AG08395 (cell line): Measurements from ENCODE around the gene SLC5A3.

Source experiments
- DNase-seq: peaks from one replicate; pipeline ENCODE4 v3.0.0; 2012; ENCODE audit warnings: mixed read lengths, low spot score

SLC5A3 gene

DNA sequence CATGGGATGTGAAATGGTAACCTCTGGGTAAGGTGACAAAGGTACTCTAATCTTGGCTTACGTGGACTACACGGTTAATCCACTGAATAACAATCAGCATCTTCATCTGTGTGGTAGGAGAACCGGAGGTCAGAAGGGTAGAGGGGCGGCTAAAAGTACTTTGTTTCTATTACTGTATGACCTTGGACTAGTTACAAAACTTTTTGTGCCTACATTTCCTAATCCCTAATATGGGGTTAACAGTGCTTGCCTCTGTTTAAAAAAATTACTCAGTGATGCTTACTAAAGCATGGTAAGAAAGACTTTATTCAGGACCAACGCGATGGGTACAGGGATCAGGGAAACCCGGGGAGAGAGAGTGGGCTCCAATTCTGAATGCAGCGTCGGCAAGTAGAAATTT, 1.7 kb upstream of the SLC5A3 start:
- DNase-seq = no peak

- peak; percentile 18 for DNase-seq
These were observed 990 bp upstream of the SLC5A3 start for GRCh38 chr21:34072145-34073031.

GRCh38 chr21:34073749-34074282, 438 bp downstream of the SLC5A3 start:
- DNase-seq = peak; percentile 42

- no peak for DNase-seq
These were observed 1.1 kb downstream of the SLC5A3 start for GRCh38 chr21:34074283-34075090.

GRCh38 chr21:34075091-34075425, 1.7 kb downstream of the SLC5A3 start:
- no peak for DNase-seq

DNA sequence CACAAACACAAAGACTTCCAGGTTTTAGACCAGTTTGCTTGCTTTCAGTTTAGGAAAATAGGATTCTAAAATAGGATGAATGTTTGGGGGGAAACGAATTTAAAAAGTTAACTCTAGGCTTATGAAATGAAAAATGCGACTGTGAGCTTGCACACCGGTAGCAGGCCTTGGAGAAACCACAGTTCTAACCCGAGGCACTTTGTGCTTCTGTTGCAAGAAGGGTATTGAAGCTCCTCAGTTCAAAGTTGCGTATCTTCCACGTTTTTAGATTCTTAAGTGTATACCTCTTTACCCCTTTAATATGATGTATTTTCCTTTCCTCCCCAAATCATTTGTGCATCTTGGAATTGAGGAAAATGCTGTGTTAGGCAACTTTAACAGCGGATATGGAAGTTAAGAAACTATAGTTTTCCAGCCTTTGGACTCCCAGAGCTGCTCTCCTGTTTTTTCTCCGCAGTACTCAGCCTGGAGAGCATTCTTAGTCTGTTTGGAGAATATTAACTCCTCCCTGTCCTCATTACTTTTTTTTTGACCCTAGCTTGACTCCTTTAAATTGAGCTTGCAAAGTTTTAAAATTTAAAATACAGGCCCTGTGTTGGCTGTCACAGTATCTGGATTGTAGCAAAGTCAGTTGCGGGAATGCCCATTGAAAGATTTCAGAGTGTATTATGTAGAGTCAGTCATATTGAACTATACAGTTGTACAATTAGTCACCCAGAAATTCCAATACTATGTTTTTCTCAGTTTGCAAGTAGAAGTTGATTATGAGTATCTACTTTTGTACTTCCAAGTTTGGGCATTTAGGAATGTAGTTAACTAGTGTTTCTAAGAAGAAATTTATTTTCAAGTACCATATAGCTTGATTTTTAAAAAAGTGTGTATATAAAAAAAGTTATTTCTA, 2.6 kb downstream of the SLC5A3 start:
- no peak for DNase-seq

DNA sequence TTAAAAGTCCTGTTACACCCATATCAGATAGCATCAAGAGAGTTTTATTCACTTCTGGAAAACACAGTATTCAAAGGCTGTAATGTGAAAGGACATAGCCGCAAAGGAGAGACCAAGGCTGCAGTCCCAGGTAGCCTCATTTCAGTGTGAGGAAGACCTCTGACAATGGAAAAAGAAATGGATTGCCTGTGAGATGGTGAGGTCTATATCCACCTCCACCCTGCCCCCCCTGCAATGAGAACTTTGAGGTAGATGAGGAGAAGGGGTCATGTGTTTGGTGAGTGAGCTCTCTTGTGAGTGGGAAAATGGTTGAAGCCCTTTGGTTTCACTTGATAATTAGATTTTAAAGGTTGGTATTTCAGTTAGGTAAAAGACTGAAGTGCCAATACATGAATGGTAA, 3.5 kb downstream of the SLC5A3 start:
- DNase-seq = no peak

DNA sequence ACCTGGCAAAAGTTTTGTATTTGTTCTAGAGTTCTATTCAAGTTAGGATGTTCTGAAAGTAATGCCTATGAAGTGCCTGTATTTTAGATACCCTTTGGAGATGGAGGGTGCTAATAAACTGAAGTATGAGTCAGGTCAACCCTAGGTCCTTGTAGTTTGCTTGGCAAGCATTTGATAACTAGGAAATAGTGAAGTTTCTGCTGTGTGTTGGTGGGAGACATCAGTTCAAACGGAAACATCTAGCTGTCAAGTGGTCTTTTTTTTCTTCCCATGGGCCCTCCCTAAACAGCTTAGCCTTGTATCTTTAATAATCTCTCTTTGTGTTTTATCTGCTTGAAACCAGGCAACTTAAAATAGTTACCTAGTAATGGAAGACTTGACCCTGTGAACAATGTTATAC, 4.5 kb downstream of the SLC5A3 start:
- DNase-seq = no peak

DNA sequence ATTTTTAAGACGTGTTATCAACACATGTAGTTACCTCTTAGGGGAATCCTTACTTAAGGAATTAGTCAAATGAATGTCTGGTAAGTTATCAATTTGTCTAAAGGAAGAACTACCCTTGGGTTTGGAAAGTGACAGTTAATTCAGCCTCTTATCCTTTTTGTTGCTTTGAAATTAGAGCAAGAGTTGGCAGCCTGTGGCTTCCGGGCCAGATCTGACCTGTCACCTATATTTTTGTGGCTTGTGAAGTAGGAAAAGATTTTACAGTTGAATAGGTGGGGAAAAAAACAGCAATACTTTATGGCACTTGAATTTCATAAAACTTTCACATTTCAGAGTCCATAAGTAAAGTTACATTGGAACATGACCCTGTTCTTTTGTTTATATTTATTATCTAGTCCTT, 5.5 kb downstream of the SLC5A3 start:
- no peak for DNase-seq

DNA sequence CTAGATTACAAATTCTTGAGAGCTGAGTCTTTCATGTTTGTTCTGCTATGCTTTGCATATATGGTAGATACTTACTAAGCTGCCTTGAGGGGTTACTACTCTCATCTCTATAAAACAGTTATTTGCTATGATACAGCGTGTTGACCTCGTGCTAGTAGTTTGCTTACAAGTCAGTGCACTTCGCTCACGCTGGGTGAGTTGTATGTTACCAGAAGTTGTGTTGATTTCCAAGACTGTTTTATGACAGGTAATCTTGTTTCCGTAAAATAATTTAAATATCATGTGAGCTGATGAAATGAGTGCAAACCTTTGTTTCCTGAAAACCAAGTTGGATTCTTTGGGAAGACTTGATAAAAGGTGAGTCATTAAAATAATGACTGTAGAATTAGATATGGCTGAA, 7.3 kb downstream of the SLC5A3 start:
- no peak for DNase-seq

DNA sequence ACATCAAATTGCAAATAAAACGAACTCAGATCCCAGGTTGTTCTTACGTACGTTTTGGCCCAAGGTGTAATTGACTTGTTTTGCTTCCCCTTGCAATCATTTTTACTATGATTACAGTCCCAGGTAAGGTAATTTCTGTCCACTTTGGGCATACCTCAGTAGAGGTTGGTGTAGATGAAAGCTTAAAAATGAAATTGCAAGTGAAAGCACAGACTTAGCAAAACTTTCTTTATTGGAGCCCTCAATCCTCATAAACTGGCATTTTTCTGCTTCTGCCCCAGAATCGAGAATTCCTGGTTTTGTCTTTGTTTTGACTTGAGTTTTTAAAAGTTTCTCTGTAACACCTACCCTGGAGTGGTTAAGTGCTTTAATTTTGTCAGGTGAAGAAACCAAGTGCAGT, 9.4 kb downstream of the SLC5A3 start:
- DNase-seq = no peak

DNA sequence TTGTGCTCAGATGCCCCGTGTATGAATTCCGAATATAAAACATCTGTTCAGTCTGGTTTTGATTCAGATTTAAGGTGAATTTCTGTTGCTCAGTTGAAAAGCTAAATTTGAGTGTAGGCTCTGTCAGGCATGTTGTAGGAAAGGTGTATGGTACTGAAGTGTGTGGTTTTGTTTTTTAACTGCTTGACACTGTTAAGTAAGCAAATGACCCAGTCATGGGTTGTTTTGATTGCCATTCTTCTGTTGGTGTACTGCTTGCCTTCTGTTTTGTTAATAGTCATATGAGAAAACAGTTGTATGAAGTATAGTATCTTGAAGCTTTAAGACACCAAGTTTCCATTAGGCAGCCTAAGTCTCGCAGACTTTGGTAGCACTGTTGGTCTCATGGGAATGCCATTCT, 10.0 kb downstream of the SLC5A3 start:
- no peak for DNase-seq

GRCh38 chr21:34085129-34085528, 11.8 kb downstream of the SLC5A3 start:
- no peak for DNase-seq

- DNase-seq = no peak
These were observed 13.5 kb downstream of the SLC5A3 start for GRCh38 chr21:34086887-34087306.

- no peak for DNase-seq
These were observed 15.4 kb downstream of the SLC5A3 start for GRCh38 chr21:34088752-34089151.

GRCh38 chr21:34091032-34091431, 17.7 kb downstream of the SLC5A3 start:
- DNase-seq = no peak

GRCh38 chr21:34091607-34092006, 18.2 kb downstream of the SLC5A3 start:
- no peak for DNase-seq

DNA sequence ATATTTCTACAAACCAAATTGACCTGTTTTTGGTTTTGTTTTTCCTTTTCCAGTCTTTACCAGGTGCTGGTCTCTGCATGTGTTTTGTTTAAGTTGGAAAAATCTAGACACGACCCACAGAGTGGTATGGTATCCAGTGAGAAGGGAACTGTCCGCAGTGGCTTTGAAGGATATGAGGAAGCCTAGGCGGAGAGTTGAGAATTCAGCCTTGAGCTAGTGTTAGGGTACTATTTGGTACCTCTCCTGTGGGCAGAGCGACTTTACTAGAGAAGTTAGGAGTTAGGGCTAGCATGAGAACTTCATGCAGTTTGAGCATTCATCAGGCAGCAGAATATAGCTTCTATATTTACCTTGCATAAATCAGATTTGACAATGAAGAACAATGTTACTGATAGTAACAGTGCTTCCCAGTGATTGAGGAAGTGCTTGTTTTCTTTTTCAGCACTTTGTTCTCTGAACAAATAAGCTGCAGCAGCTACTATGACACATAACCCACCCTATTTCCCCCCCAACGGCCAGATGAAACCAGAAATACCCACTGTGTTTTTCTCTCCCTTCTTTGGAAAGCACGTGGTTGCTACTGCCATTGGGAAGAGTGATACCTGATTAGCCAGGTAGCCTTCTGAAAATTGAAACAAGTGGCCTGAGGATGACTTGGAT, 19.0 kb downstream of the SLC5A3 start:
- DNase-seq = no peak

DNA sequence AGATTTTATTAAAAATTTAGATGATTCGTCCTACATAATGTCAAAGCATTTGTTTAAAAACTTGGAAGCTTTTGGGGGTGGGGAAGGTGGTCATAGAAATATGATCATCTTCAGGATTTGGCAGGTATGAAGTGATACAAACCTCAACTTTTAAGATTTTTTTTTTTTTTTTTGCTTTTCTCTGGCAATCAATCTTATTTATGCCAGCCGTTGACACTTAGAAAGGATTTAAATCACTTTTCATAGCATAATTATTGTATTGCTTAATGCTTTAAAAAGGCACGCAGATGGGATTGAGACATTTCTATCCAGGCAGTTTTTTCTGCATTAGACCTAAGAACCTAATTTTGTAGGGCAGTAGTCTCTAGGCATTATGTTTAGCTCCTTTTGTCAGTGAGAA, 19.7 kb downstream of the SLC5A3 start:
- DNase-seq = no peak

DNA sequence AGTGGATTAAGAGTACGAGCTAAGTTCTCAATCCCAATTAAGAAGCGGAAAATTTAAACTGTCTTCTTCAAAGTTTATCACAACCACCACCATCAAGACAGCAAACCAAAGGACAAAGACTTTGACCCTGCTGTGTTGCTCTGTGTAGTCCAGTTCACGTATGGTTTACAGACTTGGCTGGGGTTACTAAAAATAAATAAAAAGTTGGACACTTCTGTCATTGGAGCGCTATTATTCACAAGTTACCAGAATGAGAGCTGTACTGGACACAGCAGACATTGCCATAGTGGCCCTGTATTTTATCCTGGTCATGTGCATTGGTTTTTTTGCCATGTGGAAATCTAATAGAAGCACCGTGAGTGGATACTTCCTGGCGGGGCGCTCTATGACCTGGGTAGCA, 21.6 kb downstream of the SLC5A3 start:
- DNase-seq = no peak

- no peak for DNase-seq
These were observed 24.1 kb downstream of the SLC5A3 start for GRCh38 chr21:34097442-34097841.

DNA sequence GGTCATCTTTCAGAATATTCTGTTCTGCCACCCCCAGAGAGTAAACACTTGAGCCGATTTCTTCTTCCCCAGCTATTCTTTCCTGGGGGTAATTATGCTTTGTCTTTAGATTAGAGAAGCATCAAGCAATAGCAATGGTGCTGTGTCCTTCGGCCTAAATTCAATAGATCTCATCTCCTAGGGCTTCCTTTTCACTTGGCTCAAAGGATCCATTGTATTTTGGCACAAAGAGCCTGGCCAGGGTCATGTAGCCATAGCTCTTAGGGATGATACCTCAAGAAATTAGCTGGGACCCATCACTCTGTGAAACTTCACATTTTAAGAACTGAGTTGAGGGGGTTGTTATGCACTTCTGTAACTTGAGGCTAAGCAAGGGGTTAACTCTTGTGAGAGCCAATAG, 27.0 kb downstream of the SLC5A3 start:
- DNase-seq = no peak
